ENCODE data around the gene SMG9.

DNA sequence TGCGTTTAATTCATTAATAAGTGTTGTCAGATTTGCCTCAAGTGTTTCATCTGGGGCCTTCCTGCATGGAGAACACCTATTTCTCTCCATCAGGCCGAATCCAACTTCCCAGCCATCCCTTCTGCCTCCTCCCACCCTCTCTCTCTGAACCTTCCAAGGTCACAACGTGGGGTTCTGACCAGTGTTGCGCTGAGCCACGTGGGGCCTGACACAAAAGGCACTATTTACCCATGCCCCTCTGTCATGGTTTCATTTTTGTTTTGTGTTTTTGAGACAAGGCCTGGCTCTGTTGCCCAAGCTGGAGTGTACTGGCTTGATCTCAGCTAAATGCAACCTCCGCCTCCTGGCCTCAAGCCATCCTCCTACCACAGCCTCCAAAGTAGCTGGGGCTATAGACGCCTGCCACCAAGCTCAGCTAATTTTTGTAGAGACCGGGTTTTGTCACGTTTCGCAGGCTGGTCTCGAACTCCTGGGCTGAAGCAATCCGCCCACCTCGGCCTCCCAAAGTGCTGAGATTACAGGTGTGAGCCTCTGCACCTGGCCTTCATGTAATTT lies 47.5 kb downstream of the SMG9 start:
- TF ChIP-seq, protein P1, sequence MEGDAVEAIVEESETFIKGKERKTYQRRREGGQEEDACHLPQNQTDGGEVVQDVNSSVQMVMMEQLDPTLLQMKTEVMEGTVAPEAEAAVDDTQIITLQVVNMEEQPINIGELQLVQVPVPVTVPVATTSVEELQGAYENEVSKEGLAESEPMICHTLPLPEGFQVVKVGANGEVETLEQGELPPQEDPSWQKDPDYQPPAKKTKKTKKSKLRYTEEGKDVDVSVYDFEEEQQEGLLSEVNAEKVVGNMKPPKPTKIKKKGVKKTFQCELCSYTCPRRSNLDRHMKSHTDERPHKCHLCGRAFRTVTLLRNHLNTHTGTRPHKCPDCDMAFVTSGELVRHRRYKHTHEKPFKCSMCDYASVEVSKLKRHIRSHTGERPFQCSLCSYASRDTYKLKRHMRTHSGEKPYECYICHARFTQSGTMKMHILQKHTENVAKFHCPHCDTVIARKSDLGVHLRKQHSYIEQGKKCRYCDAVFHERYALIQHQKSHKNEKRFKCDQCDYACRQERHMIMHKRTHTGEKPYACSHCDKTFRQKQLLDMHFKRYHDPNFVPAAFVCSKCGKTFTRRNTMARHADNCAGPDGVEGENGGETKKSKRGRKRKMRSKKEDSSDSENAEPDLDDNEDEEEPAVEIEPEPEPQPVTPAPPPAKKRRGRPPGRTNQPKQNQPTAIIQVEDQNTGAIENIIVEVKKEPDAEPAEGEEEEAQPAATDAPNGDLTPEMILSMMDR (IDR thresholded peaks at IDR 0.05) = no peak
- TF ChIP-seq POLR2A (IDR thresholded peaks at IDR 0.05) = no peak

All from tibial nerve (tissue), 3 donors.